ENCODE measurements around the gene SHC2.
"Not testable (repeated sequence)": the region's sequence is repeated elsewhere in the genome, so short reads cannot be mapped to it uniquely, and the experiment has no call there.

Gene SHC2

GRCh38 chr19:469833-470232 is 9.0 kb upstream of the SHC2 start:
- no peak for DNase-seq (ENCODE audit: low spot score)

GRCh38 chr19:468587-469256 is 7.9 kb upstream of the SHC2 start:
- no peak for DNase-seq (ENCODE audit: low spot score)

- DNase-seq (ENCODE audit: low spot score), result no peak
Measured at GRCh38 chr19:467554-467953, 6.7 kb upstream of the SHC2 start.

- no peak for DNase-seq (ENCODE audit: low spot score)
Measured at GRCh38 chr19:465056-465816, 4.4 kb upstream of the SHC2 start.

GRCh38 chr19:464208-464545 is 3.3 kb upstream of the SHC2 start:
- DNase-seq (ENCODE audit: low spot score), result no peak

GRCh38 chr19:463483-464207 is 2.8 kb upstream of the SHC2 start:
- no peak for DNase-seq (ENCODE audit: low spot score)

- DNase-seq (ENCODE audit: low spot score), result no peak
Measured at GRCh38 chr19:461721-462551, 1.1 kb upstream of the SHC2 start.

- no peak for DNase-seq (ENCODE audit: low spot score)
Measured at GRCh38 chr19:459724-460511, 915 bp downstream of the SHC2 start.

GRCh38 chr19:458091-459042 is 2.5 kb downstream of the SHC2 start:
- no peak for DNase-seq (ENCODE audit: low spot score)

GRCh38 chr19:457636-458035 is 3.2 kb downstream of the SHC2 start:
- DNase-seq (ENCODE audit: low spot score), result no peak

GRCh38 chr19:456547-457110 is 4.2 kb downstream of the SHC2 start:
- no peak for DNase-seq (ENCODE audit: low spot score)

- DNase-seq (ENCODE audit: low spot score), result no peak
Measured at GRCh38 chr19:455851-456546, 4.8 kb downstream of the SHC2 start.

- no peak for DNase-seq (ENCODE audit: low spot score)
Measured at GRCh38 chr19:455031-455705, 5.7 kb downstream of the SHC2 start.

- no peak for DNase-seq (ENCODE audit: low spot score)
Measured at GRCh38 chr19:453606-454005, 7.2 kb downstream of the SHC2 start.

GRCh38 chr19:452829-453228 is 8.0 kb downstream of the SHC2 start:
- DNase-seq (ENCODE audit: low spot score), result no peak

- DNase-seq (ENCODE audit: low spot score), result not testable (repeated sequence)
Measured at GRCh38 chr19:450912-451481, 9.8 kb downstream of the SHC2 start.

- DNase-seq (ENCODE audit: low spot score), result no peak
Measured at GRCh38 chr19:449916-450315, 10.9 kb downstream of the SHC2 start.

- DNase-seq (ENCODE audit: low spot score), result no peak
Measured at GRCh38 chr19:447816-448560, 12.8 kb downstream of the SHC2 start.
